Endodermal cell (in vitro differentiated cells): ENCODE data around the gene CMTR2. TPM values are rescaled to one million over a fixed set of nuclear protein-coding genes. Genes with fewer than 3 reads are reported as not detected.

Source experiments
- DNase-seq: peaks from one replicate; pipeline ENCODE4 v3.0.0-alpha.2; 2017
- H3K27ac ChIP-seq: 2 replicates; pipeline ENCODE4 v1.5.1; 2013; ENCODE audit warnings: mild to moderate bottlenecking, low read depth, low read length, moderate library complexity
- H3K27me3 ChIP-seq: 2 replicates; pipeline ENCODE4 v1.6.1; 2013; ENCODE audit warnings: mild to moderate bottlenecking, low read length, moderate library complexity; ENCODE audit not compliant: insufficient read depth, control insufficient read depth, poor library complexity, severe bottlenecking
- H3K36me3 ChIP-seq: 2 replicates; pipeline ENCODE4 v1.7.0; 2013; ENCODE audit warnings: mild to moderate bottlenecking, low read length, moderate library complexity; ENCODE audit not compliant: control insufficient read depth, insufficient read depth
- H3K4me1 ChIP-seq: one replicate; pipeline ENCODE4 v1.7.0; 2013; ENCODE audit warnings: low read length; ENCODE audit not compliant: control insufficient read depth, insufficient read depth
- H3K4me3 ChIP-seq: 2 replicates; pipeline ENCODE4 v1.5.1; 2013; ENCODE audit warnings: mild to moderate bottlenecking, low read length, moderate library complexity
- H3K9ac ChIP-seq: 2 replicates; pipeline ENCODE4 v1.6.1; 2013; ENCODE audit warnings: mild to moderate bottlenecking, low read length, moderate library complexity; ENCODE audit not compliant: poor library complexity, severe bottlenecking; ENCODE audit errors: extremely low read depth
- H3K9me3 ChIP-seq: 2 replicates; pipeline ENCODE4 v1.6.1; 2013; ENCODE audit warnings: mild to moderate bottlenecking, low read length, moderate library complexity; ENCODE audit not compliant: control insufficient read depth
- H3K27ac Mint-ChIP-seq: 2 replicates; pipeline ENCODE4 v1.8.0; 2020; ENCODE audit warnings: mixed read lengths
- H3K27me3 Mint-ChIP-seq: 2 replicates; pipeline ENCODE4 v1.8.0; 2021; ENCODE audit warnings: mild to moderate bottlenecking, mixed read lengths; ENCODE audit not compliant: insufficient read depth
- H3K36me3 Mint-ChIP-seq: 2 replicates; pipeline ENCODE4 v1.8.0; 2020; ENCODE audit warnings: low read depth, mixed read lengths
- H3K4me1 Mint-ChIP-seq: 2 replicates; pipeline ENCODE4 v1.8.0; 2020; ENCODE audit warnings: mixed read lengths
- H3K4me3 Mint-ChIP-seq: 2 replicates; pipeline ENCODE4 v1.8.0; 2020; ENCODE audit warnings: mild to moderate bottlenecking, moderate library complexity, mixed read lengths
- H3K9me3 Mint-ChIP-seq: 2 replicates; pipeline ENCODE4 v1.8.0; 2020; ENCODE audit warnings: mild to moderate bottlenecking, mixed read lengths
- WGBS, 2 experiments: methylation state at CpG; one replicate each; pipeline versions ENCODE4 v1.1.5 to v1.1.7; 2013; ENCODE audit warnings: missing lambda C conversion rate in 2 of 2, mixed read lengths in 1 of 2; ENCODE audit not compliant: insufficient coverage in 1 of 2, insufficient read length in 1 of 2; 5-methylcytosine and 5-hydroxymethylcytosine counted together
- total RNA-seq, 2 donors: library from RNA; stranded (reverse); fragmentation: NEBNext Ultra II Directional in 1 of 2; extraction: Animal tissue kit (Norgen Biotek cat#: 25700) in 1 of 2; gene quantifications; 2 replicates in 1 of 2; 3 replicates in 1 of 2; pipeline ENCODE4 v1.2.1, GENCODE V29; 2021
- TF ChIP-seq, protein P1 (sequence below): fragments of 200-600 bp; sonication (generic); conservative IDR thresholded peaks from 2 replicates; pipeline ENCODE4 v1.5.0; 2021; ENCODE audit warnings: antibody characterized with exemption, mild to moderate bottlenecking

Gene CMTR2
- total RNA-seq, 2 donors from 2014 or later: 16.1 to 17.2 TPM

DNA sequence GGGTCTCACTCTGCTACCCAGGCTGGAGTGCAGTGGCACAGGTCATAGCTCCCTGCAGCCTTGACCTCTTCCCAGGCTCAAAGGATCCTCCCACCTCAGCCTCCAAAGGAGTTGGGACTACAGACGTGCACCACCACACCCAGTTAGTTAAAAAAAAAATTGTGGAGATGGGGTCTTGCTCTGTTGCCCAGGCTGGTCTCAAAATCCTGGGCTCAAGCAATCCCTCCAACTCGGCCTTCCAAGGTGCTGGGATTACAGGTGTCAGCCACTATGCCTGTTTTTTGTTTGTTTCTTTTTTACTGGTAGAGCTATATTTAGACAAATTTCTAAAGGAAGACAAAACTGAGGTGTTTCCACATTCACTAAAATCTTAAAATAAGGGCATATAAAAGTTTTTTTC lies 1.7 kb downstream of the CMTR2 start:
- Histone ChIP-seq H3K9ac (no peak overlapping the region), H3K4me1 (no peaks in the 10 kb centered on the region), H3K4me3 (peak overlapping the region; percentile 90), H3K27ac (no peak overlapping the region), H3K36me3 (peaks cover 40% of the 10 kb centered on the region), H3K9me3 (no peaks in the 10 kb centered on the region), H3K27me3 (no peaks in the 10 kb centered on the region)
- WGBS, 2 experiments: 92 to 100% methylated on average over 1 to 2 of the region's 2 CpGs
- H3K4me3 Mint-ChIP-seq: peak overlapping the region; percentile 84
- H3K27ac Mint-ChIP-seq: no peak overlapping the region
- no peaks in the 10 kb centered on the region for H3K27me3 Mint-ChIP-seq
- peaks cover 37% of the 10 kb centered on the region for H3K36me3 Mint-ChIP-seq
- TF ChIP-seq, protein P1, sequence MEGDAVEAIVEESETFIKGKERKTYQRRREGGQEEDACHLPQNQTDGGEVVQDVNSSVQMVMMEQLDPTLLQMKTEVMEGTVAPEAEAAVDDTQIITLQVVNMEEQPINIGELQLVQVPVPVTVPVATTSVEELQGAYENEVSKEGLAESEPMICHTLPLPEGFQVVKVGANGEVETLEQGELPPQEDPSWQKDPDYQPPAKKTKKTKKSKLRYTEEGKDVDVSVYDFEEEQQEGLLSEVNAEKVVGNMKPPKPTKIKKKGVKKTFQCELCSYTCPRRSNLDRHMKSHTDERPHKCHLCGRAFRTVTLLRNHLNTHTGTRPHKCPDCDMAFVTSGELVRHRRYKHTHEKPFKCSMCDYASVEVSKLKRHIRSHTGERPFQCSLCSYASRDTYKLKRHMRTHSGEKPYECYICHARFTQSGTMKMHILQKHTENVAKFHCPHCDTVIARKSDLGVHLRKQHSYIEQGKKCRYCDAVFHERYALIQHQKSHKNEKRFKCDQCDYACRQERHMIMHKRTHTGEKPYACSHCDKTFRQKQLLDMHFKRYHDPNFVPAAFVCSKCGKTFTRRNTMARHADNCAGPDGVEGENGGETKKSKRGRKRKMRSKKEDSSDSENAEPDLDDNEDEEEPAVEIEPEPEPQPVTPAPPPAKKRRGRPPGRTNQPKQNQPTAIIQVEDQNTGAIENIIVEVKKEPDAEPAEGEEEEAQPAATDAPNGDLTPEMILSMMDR: no peak
- DNase-seq: no peak
- H3K4me1 Mint-ChIP-seq: peaks cover 6% of the 10 kb centered on the region
- H3K9me3 Mint-ChIP-seq: no peaks in the 10 kb centered on the region

DNA sequence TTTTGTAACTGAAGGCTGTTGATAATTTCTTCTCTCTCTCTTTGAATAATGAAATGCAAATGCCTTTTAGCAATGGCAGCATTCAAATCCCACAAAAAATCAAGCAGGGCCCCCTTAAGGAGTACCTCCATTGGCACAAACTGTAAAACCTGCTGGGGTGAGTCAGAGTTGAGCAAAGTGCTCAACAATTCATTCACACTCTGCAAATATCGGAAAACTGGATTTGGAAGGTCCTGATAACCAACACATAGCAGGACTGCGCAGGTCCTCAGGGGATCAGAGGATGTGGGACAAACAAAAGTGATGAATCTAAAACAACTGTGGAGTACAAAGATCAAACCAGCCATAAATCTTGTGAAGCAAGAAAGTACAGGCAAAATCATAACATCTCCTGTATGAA lies 5.6 kb downstream of the CMTR2 start:
- Mint-ChIP-seq H3K36me3 (peaks cover 37% of the 10 kb centered on the region), H3K4me1 (peaks cover 6% of the 10 kb centered on the region), H3K27me3 (no peaks in the 10 kb centered on the region), H3K27ac (no peak overlapping the region), H3K4me3 (no peak overlapping the region), H3K9me3 (no peaks in the 10 kb centered on the region)
- Histone ChIP-seq H3K9ac (no peak overlapping the region), H3K36me3 (peaks cover 40% of the 10 kb centered on the region), H3K27ac (no peak overlapping the region), H3K4me3 (no peak overlapping the region), H3K4me1 (no peaks in the 10 kb centered on the region), H3K27me3 (no peaks in the 10 kb centered on the region), H3K9me3 (no peaks in the 10 kb centered on the region)
- WGBS, 2 experiments: 100% methylated on average over 2 of the region's 2 CpGs
- no peak for DNase-seq
- TF ChIP-seq, protein P1: no peak

DNA sequence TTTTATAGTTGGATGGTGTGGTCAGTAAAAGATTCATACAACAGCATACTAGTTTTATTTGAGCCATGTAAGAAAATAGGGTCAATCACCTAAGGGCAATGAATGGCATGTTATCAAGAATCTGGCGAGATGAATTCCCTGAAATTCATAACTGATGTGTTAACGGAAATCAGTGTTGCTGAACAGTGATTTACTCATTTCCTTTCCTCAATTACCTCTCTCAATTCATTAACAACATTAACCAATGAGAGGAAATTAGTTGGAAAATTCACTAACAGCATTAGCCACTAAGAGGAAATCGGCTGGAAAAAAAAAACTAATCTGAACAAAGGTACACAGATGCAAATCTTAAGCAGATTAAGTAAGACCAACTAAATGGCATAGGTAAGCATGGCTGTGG lies 6.3 kb downstream of the CMTR2 start:
- H3K9me3 Mint-ChIP-seq: no peaks in the 10 kb centered on the region
- no peak overlapping the region for H3K9ac ChIP-seq
- H3K36me3 ChIP-seq: peaks cover 40% of the 10 kb centered on the region
- no peaks in the 10 kb centered on the region for H3K27me3 ChIP-seq
- peaks cover under 1% of the 10 kb centered on the region for H3K4me1 Mint-ChIP-seq
- no peaks in the 10 kb centered on the region for H3K4me1 ChIP-seq
- DNase-seq: no peak
- no peak overlapping the region for H3K27ac ChIP-seq
- no peak overlapping the region for H3K4me3 Mint-ChIP-seq
- H3K36me3 Mint-ChIP-seq: peaks cover 35% of the 10 kb centered on the region
- no peak overlapping the region for H3K27ac Mint-ChIP-seq
- H3K27me3 Mint-ChIP-seq: no peaks in the 10 kb centered on the region
- no peak overlapping the region for H3K4me3 ChIP-seq
- H3K9me3 ChIP-seq: no peaks in the 10 kb centered on the region
- TF ChIP-seq, protein P1: no peak
- 95% methylated on average over 3 of the region's 3 CpGs; no CpG with 5 or more reads in 1 of the 2 experiments for WGBS, 2 experiments
